ENCODE measurements around the gene C1QTNF8. TPM values are rescaled to one million over a fixed set of nuclear protein-coding genes. Genes with fewer than 3 reads are reported as not detected.
"Not testable (repeated sequence)": the region's sequence is repeated elsewhere in the genome, so short reads cannot be mapped to it uniquely, and the experiment has no call there.

C1QTNF8 gene
- total and polyA plus RNA-seq, 2 experiments from 2014 or later: 0.15 TPM; not detected in 1

DNA sequence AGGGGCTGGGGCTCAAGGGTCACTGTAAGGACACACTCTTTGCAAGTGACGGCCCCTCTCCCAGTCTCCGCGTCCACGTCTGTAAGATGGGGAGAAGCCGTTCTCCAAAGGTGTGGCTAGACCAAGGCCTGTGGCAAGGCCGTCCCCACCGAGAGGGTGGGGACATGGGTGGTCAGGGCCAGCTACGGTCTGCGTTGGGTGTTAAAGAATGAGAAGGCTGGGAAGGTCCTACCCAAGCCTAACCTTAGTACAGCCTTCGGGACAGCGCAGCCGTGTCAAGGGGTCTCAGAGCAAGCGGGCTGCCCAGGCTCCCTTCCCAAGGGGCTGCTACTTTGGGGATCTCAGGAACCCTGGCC, 1.9 kb downstream of the C1QTNF8 start:
- H3K4me1 ChIP-seq (ENCODE audit: low read depth): peaks cover 50% of the 10 kb centered on the region
- no peak for DNase-seq (ENCODE audit: low read depth in 1 of 2, low spot score in 1 of 2)
- H3K27me3 ChIP-seq: no peaks in the 10 kb centered on the region
- no peaks in the 10 kb centered on the region for H3K36me3 ChIP-seq
- H3K4me3 ChIP-seq: no peak overlapping the region
- TF ChIP-seq CTCF (IDR thresholded peaks at IDR 0.05; ENCODE audit: low read depth, low read length): no peak
- H3K9me3 ChIP-seq (ENCODE audit: low read depth): no peaks in the 10 kb centered on the region
- peak overlapping the region; percentile 30 for H3K27ac ChIP-seq

GRCh38 chr16:1093284-1094123, 2.5 kb downstream of the C1QTNF8 start:
- peak in 1 of 2 donors; percentile 42 for DNase-seq (ENCODE audit: low read depth in 1 of 2, low spot score in 1 of 2)
- peaks cover 45% of the 10 kb centered on the region for H3K4me1 ChIP-seq (ENCODE audit: low read depth)

DNA sequence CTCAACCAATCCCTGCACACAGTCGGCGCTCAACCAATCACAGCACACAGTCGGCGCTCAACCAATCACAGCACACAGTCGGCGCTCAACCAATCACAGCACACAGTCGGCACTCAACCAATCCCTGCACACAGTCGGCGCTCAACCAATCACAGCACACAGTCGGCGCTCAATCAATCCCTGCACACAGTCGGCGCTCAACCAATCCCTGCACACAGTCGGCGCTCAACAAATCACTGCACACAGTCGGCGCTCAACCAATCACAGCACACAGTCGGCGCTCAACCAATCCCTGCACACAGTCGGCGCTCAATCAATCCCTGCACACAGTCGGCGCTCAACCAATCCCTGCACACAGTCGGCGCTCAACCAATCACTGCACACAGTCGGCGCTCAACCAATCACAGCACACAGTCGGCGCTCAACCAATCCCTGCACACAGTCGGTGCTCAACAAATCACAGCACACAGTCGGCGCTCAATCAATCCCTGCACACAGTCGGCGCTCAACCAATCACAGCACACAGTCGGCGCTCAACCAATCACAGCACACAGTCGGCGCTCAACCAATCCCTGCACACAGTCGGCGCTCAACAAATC, 3.3 kb downstream of the C1QTNF8 start:
- H3K4me3 ChIP-seq; H3K9me3 ChIP-seq (ENCODE audit: low read depth); DNase-seq (ENCODE audit: low read depth in 1 of 2, low spot score in 1 of 2); H3K27me3 ChIP-seq; H3K27ac ChIP-seq; H3K36me3 ChIP-seq: not testable (repeated sequence)
- H3K4me1 ChIP-seq (ENCODE audit: low read depth): peaks cover 38% of the 10 kb centered on the region

More at GRCh38 chr16:1093284-1094123, 2.5 kb downstream of the C1QTNF8 start:
- TF ChIP-seq CTCF (IDR thresholded peaks at IDR 0.05; ENCODE audit: low read depth, low read length): no peak
- Histone ChIP-seq H3K4me3 (no peak overlapping the region), H3K27ac (peak overlapping the region; percentile 30), H3K27me3 (no peaks in the 10 kb centered on the region), H3K9me3 (ENCODE audit: low read depth) (no peaks in the 10 kb centered on the region), H3K36me3 (no peaks in the 10 kb centered on the region)

DNA sequence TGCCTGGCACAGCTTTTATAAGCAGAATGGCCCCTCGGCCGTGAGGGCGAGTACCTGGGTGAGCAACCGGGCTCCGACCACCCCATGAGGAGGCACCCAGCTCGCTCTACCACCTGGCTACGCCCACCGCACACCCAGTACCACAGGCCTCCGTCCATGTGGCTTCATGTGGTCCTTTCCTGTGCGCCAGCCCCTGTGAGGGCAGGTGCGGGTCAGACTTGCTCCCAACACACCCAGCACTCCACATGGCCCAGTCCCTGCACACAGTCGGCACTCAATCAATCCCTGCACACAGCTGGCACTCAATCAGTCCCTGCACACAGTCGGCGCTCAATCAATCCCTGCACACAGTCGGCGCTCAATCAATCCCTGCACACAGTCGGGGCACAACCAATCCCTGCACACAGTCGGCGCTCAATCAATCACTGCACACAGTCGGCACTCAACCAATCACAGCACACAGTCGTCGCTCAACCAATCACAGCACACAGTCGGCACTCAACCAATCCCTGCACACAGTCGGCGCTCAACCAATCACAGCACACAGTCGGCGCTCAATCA, 4.0 kb downstream of the C1QTNF8 start:
- TF ChIP-seq CTCF (IDR thresholded peaks at IDR 0.05; ENCODE audit: low read depth, low read length): no peak

GRCh38 chr16:1090620-1091587, 5.1 kb downstream of the C1QTNF8 start:
- no peaks in the 10 kb centered on the region for H3K27me3 ChIP-seq
- no peak overlapping the region for H3K4me3 ChIP-seq
- no peak for TF ChIP-seq CTCF (IDR thresholded peaks at IDR 0.05; ENCODE audit: low read depth, low read length)
- H3K27ac ChIP-seq: peak overlapping the region; percentile 56
- DNase-seq (ENCODE audit: low read depth in 1 of 2, low spot score in 1 of 2): peak in 1 of 2 donors; percentile 67
- no peaks in the 10 kb centered on the region for H3K9me3 ChIP-seq (ENCODE audit: low read depth)
- peaks cover 22% of the 10 kb centered on the region for H3K4me1 ChIP-seq (ENCODE audit: low read depth)
- H3K36me3 ChIP-seq: no peaks in the 10 kb centered on the region

More for the DNA sequence above, 4.0 kb downstream of the C1QTNF8 start:
- H3K27me3 ChIP-seq: no peaks in the 10 kb centered on the region
- no peak overlapping the region for H3K27ac ChIP-seq
- no peaks in the 10 kb centered on the region for H3K9me3 ChIP-seq (ENCODE audit: low read depth)
- no peak for DNase-seq (ENCODE audit: low read depth in 1 of 2, low spot score in 1 of 2)
- no peak overlapping the region for H3K4me3 ChIP-seq
- no peaks in the 10 kb centered on the region for H3K36me3 ChIP-seq
- H3K4me1 ChIP-seq (ENCODE audit: low read depth): peaks cover 30% of the 10 kb centered on the region

All from cardiac muscle cell (in vitro differentiated cells and primary cell).